ENCODE data around the gene XRN2. TPM values are rescaled to one million over a fixed set of nuclear protein-coding genes. Genes with fewer than 3 reads are reported as not detected.

XRN2 gene
- total RNA-seq, 1 experiment from 2014 or later = 137 TPM

DNA sequence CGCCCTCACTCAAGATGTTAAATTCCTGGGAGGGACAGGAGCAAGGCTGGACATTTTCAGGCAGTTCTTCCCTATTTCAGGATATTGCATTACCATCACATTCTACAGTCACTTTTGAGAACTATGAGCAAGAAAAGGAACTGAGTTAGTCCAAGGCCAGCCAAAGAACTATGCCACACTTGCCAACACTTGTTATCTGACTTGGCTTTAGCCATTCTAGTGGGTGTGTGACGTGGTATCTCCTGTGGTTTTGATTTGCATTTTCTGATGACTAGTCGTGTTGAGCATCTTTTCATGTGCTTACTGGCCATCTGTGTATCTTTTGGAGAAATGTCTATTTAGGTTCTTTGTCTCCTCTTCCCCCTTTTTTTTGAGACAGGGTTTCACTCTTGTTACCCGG is 12.0 kb downstream of the XRN2 start:
- DNase-seq = no peak
- Histone ChIP-seq H3K36me3 (replicated peaks; ENCODE audit: control insufficient read depth, insufficient read depth, low read length) (no peaks in the 10 kb centered on the region), H3K27me3 (ENCODE audit: control insufficient read depth, insufficient read depth, low read length) (no peaks in the 10 kb centered on the region), H3K4me3 (ENCODE audit: insufficient read depth, low read depth, low read length) (no peak overlapping the region)

DNA sequence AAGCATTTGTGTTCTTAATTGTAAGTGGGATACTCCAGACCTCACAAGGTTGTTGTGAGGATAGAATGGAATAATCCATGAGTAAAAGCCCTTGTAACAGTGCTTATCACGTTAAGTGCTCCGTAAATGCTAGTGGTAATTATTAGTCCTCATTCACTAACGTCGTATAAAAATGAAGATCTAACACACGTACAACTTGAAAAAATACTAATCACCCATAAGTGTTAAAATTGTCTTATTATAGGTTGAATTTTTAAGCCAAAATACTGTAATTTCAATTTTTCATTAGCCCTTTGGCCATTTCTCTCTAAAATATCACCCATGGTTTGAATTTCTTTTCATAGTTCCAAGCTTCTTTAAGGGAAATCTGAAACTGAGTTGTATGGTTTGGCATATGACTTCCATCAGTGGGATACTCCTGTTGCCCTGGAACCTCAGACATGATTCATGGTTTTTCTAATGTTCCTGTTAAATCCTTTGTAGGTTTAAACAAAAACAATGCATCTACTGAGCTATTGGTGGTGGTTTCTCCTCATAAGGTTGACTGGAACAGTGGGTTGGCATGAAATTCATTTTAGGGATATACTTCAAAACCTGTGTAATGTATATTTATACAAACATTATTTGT is 19.1 kb downstream of the XRN2 start:
- DNase-seq = no peak
- Histone ChIP-seq H3K4me3 (ENCODE audit: insufficient read depth, low read depth, low read length) (no peak overlapping the region), H3K27me3 (ENCODE audit: control insufficient read depth, insufficient read depth, low read length) (no peaks in the 10 kb centered on the region), H3K36me3 (replicated peaks; ENCODE audit: control insufficient read depth, insufficient read depth, low read length) (no peaks in the 10 kb centered on the region; the same call in 1 of the 2 replicates)

DNA sequence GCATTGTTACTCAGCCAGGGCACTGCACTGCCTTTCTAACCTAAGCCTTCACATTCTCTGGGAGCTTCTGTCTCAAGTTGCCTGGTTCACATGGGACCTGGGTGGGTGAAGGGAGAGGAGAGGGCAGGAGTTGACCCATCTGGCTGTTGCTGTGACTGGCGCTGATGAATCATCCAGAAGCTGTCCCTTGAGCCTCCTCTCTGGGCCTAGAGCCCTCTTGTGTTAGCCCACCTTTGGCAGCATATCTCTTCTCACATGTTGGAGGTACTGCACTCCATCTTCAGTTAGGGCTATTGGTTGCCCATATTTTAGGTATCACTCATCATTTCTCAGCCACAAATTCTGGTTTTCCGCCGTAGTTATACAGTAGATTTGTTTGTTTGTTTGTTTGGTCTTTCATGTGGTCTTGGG is 19.8 kb downstream of the XRN2 start:
- H3K36me3 ChIP-seq (replicated peaks; ENCODE audit: control insufficient read depth, insufficient read depth, low read length) = no peaks in the 10 kb centered on the region; the same call in 1 of the 2 replicates
- no peaks in the 10 kb centered on the region for H3K27me3 ChIP-seq (ENCODE audit: control insufficient read depth, insufficient read depth, low read length)
- DNase-seq = no peak
- H3K4me3 ChIP-seq (ENCODE audit: insufficient read depth, low read depth, low read length) = no peak overlapping the region

DNA sequence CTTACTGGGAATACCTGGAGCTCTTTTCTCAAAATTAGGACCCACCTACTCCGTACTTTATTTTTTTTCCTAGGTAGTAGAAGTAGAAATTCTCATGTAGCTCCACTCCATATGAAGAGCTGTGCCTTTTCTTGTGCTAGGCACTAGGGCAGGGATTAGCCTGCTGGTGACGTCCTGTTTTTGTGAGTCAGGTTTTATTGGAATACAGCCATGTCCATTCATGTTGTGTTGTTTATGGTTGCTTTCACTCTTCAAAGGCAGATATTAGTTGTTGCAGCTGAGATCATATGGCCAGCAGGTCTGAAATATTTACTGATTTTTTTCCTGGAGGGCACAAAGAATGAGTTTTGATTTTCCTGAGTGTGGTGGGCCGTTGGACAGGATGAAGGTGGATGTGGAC is 20.5 kb downstream of the XRN2 start:
- no peak for DNase-seq
- H3K4me3 ChIP-seq (ENCODE audit: insufficient read depth, low read depth, low read length) = no peak overlapping the region
- H3K36me3 ChIP-seq (replicated peaks; ENCODE audit: control insufficient read depth, insufficient read depth, low read length) = no peaks in the 10 kb centered on the region; the same call in 1 of the 2 replicates
- H3K27me3 ChIP-seq (ENCODE audit: control insufficient read depth, insufficient read depth, low read length) = no peaks in the 10 kb centered on the region

DNA sequence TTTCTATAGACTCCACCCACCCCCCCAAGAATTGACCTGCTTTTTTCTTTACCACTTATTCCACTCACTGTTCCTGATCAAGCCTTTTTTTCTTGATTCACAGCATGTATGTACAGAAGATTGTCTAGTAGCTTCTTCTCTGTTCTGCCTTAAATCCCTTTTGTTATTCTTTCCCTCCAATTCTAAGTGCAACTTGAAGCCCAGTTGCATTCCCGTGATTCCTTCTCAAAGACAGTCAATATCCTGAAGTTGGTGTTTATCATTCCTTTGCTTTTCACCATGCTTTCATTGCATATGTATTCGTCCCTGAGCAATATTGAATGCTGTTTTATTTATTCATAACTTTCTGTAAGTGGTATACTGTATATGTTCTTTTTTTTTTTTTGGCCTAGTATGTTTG is 21.0 kb downstream of the XRN2 start:
- H3K36me3 ChIP-seq (replicated peaks; ENCODE audit: control insufficient read depth, insufficient read depth, low read length) = no peaks in the 10 kb centered on the region; the same call in 1 of the 2 replicates
- H3K27me3 ChIP-seq (ENCODE audit: control insufficient read depth, insufficient read depth, low read length) = no peaks in the 10 kb centered on the region
- H3K4me3 ChIP-seq (ENCODE audit: insufficient read depth, low read depth, low read length) = no peak overlapping the region
- DNase-seq = no peak

DNA sequence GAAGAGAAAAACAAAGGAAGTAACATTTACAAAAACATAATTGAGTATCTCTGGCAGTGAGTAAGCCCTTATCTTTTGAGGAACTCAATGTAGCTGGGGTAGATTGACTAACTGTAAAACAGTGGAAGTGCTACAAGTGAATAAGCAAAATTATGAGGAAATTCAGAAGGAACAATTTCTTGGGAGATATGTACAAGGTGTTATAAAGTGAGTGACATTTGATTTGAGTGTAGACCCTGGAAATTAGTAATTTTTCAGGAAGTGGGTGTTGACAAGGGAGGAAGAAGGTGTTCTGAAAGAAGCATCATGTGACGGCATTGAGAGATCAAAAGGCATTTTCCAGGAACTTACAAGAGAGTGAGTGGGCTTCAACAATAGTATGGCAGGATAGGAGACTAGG is 22.2 kb downstream of the XRN2 start:
- H3K4me3 ChIP-seq (ENCODE audit: insufficient read depth, low read depth, low read length) = no peak overlapping the region

DNA sequence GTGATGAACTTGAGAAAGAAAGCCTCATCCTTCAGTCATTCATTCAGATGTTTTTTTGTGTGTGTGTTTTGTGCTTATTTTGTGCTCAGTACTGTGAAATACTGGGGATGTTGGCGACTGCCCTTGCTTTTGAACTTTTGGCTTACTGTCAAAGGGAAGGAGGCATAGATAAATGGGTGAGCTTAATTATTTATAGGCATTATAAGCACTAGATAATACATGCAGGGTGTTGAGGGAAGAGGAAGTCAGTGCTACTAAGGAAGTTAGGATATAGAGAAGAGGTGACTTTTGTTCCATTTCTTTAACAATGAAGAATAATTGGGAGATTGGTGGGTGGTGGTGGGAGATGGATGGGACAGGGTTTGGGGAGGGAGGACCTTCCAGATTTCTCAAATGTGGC is 23.6 kb downstream of the XRN2 start:
- Histone ChIP-seq H3K36me3 (replicated peaks; ENCODE audit: control insufficient read depth, insufficient read depth, low read length) (peaks cover 4% of the 10 kb centered on the region), H3K27me3 (ENCODE audit: control insufficient read depth, insufficient read depth, low read length) (no peaks in the 10 kb centered on the region), H3K4me3 (ENCODE audit: insufficient read depth, low read depth, low read length) (no peak overlapping the region)
- DNase-seq = no peak

More for the DNA sequence above, 22.2 kb downstream of the XRN2 start:
- H3K36me3 ChIP-seq (replicated peaks; ENCODE audit: control insufficient read depth, insufficient read depth, low read length) = no peaks in the 10 kb centered on the region; the same call in 1 of the 2 replicates
- H3K27me3 ChIP-seq (ENCODE audit: control insufficient read depth, insufficient read depth, low read length) = no peaks in the 10 kb centered on the region
- DNase-seq = no peak

DNA sequence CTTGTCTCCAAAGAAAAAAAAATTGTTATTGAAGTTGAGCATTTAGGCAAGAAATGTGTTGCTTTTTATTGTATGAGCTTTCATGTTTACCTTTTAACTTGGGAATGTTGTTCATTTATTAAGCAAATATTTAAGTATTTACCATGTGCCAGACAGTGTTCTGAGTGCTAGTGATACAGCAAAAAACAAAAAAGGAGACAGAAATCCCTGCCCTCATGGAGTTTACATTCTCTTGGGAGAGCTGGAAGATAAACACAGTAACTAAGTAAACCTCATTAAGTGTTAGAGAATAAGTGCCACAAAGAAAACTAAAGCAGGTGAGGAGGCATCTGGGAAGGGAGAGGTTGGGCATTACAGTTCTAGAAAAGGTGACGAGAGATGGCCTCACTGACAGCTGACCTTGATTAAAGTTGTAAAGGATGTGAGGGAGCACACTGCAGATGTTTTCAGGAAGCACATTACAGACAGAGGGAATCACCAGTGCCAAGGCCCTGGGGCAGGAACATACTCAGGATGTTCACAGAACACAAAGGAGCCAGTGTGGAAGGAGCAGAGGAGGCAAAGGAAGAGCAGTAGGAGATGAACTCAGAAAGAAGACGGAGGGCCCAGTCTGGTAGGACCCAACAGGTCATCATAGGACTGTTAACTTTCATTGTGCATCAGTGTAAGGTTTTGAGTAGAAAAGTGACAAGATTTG is 33.5 kb downstream of the XRN2 start:
- Histone ChIP-seq H3K4me3 (ENCODE audit: insufficient read depth, low read depth, low read length) (no peak overlapping the region), H3K36me3 (replicated peaks; ENCODE audit: control insufficient read depth, insufficient read depth, low read length) (peaks cover 18% of the 10 kb centered on the region), H3K27me3 (ENCODE audit: control insufficient read depth, insufficient read depth, low read length) (no peaks in the 10 kb centered on the region)
- no peak for DNase-seq

DNA sequence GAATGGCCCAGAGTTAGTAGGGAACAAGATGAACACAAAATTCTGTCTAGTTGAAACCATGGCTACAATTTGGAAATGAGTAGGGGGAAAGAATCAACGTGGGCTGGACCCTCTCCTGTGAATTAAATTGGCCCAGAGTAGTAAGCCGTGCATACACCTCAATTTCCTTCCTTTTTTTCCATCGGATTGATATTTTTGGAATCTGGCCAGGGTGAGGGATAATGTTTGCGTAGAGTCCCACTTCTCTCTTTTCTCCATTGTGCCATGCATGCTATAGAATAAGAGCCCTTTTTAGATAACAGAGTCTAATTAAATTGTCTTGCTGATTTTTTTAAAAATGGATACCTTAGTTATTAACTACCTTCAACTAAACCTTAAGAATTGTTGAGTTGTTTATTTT is 35.2 kb downstream of the XRN2 start:
- DNase-seq = no peak
- no peak overlapping the region for H3K4me3 ChIP-seq (ENCODE audit: insufficient read depth, low read depth, low read length)
- H3K36me3 ChIP-seq (replicated peaks; ENCODE audit: control insufficient read depth, insufficient read depth, low read length) = peaks cover 16% of the 10 kb centered on the region
- no peaks in the 10 kb centered on the region for H3K27me3 ChIP-seq (ENCODE audit: control insufficient read depth, insufficient read depth, low read length)

DNA sequence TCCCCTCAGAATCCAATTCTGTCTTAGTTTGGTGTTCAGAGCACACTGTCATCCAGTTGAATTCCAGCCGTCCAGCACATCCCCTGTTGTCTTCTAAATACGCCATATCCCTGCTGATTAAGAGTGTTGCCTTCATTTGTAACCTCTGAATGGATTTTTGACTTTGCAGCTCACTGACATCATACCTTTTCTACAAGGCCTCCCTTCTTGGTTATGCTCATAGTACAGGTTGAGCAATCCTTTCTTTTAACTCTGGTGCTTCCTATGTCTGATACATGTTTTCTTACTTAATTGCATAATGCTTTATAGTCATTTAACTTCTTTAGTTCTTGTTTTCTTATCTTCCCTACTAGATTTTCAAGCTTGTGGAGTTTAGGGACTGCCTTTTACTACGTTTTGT is 36.4 kb downstream of the XRN2 start:
- no peak for DNase-seq
- Histone ChIP-seq H3K4me3 (ENCODE audit: insufficient read depth, low read depth, low read length) (no peak overlapping the region), H3K36me3 (replicated peaks; ENCODE audit: control insufficient read depth, insufficient read depth, low read length) (peaks cover 10% of the 10 kb centered on the region), H3K27me3 (ENCODE audit: control insufficient read depth, insufficient read depth, low read length) (no peaks in the 10 kb centered on the region)

DNA sequence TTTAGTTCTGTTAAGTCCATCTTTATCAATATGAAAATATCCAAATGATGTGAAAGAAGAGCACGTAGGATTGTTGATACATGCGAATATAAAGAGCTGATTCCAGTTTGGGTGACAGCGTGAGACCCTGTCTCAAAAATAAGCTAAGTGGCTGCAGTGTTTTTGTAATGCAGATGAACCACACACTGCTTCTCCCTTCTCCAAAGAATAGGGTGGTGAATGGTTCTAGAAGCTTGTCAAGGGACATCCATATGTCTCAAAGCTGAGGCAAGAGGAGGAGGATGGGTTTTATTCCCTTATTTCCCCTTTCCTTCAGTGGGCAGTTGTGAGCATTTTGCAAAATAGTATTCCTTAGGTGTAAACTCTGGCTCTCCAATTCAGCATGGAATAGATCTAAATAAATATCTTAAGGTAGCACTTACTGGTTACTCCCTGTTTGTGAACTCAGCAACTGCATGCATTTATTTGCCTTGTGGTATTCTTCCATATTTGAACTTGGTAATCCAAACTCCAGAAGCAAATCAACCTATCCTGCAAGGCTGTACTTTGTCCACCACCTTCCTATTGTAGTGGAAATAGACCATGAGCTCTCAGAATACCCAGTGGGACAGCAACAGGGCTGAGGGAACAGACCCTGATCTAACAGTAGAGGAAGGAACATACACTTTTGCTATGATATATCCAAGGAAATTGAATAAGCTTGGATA is 38.0 kb downstream of the XRN2 start:
- Histone ChIP-seq H3K4me3 (ENCODE audit: insufficient read depth, low read depth, low read length) (no peak overlapping the region), H3K36me3 (replicated peaks; ENCODE audit: control insufficient read depth, insufficient read depth, low read length) (peaks cover 10% of the 10 kb centered on the region), H3K27me3 (ENCODE audit: control insufficient read depth, insufficient read depth, low read length) (no peaks in the 10 kb centered on the region)
- no peak for DNase-seq

DNA sequence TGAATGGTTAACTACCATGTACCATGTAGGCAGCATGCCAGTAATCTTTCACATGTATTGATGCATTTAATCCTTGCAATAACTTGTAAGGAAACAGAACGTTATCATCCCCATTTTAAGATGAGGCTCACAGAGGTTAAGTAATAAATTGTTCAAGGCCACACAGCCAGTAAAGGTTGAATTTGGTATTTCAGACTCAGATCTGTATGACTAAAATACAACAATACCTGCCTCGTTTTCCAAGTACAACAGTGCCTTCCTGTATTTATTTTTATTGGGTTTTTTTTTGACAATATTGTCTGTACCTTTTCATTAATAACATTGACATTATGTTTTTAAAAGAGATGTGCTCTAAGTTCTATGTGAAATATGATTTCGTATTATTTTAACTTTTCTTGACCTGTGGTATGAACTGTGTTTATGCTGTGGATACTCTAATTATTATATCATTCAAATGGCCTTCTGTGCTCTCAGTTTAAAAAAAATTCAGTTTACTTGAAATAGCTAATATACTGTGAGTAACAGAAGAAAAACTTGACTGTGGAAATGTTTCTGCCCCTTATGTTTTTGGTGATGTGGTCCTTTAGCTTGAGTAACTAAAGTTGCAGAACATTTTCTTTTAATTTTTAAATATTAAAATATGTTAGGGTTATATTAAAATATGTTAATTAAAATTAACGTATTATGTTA is 39.7 kb downstream of the XRN2 start:
- Histone ChIP-seq H3K36me3 (replicated peaks; ENCODE audit: control insufficient read depth, insufficient read depth, low read length) (peaks cover 10% of the 10 kb centered on the region), H3K4me3 (ENCODE audit: insufficient read depth, low read depth, low read length) (no peak overlapping the region), H3K27me3 (ENCODE audit: control insufficient read depth, insufficient read depth, low read length) (no peaks in the 10 kb centered on the region)
- no peak for DNase-seq

DNA sequence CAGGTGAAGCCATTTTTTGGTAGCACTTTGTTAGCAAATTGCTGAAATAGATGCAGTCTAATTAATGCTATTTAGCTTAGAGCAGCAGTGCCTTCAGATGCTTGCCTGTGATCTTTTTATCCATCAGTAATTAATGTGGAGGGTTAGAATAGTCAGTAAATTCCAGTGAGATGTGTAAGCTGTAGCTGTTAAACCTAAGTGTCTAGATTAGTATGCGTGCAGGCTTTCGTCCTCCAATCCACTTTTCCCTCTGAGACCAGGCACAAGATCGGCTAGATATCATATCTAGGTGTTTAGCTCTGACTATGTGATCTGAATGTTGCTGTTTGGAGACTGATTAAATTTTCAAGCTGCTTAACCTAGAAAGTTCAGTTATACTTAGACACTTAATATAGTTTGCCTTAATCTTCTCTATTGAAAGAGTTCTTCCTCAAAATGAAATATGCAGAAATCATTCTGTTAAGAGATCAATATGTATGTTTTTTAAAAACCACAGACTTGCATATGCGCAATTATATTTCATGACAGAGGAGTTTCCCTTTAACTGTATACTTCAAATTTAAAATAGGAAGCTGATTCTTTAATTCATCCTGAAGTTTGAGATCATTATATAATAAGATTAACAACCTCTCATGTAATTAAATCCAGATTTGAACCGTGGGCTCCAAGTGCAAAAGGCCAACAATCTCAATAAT is 41.2 kb downstream of the XRN2 start:
- no peak for DNase-seq
- H3K4me3 ChIP-seq (ENCODE audit: insufficient read depth, low read depth, low read length) = no peak overlapping the region
- H3K27me3 ChIP-seq (ENCODE audit: control insufficient read depth, insufficient read depth, low read length) = no peaks in the 10 kb centered on the region
- peaks cover 13% of the 10 kb centered on the region for H3K36me3 ChIP-seq (replicated peaks; ENCODE audit: control insufficient read depth, insufficient read depth, low read length)

DNA sequence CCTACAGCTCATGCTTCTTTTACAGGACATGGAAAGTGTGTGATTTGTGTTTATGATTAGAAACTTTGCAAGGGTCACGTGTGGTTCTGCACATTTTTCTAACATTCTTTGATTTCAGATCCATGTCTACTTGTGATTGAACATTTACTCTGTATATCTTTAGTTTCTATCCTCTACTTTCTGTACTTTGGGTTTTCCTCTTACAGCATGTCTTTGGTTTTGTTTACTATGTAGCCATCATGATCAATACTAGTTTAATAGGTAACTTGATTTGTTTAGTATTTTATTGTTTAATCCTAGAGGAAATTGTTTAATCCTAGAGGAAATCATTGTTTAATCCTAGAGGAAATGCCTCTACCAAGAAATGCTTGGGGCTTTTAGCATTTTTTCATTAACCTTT is 41.8 kb downstream of the XRN2 start:
- no peak for DNase-seq
- Histone ChIP-seq H3K27me3 (ENCODE audit: control insufficient read depth, insufficient read depth, low read length) (no peaks in the 10 kb centered on the region), H3K4me3 (ENCODE audit: insufficient read depth, low read depth, low read length) (no peak overlapping the region), H3K36me3 (replicated peaks; ENCODE audit: control insufficient read depth, insufficient read depth, low read length) (peaks cover 13% of the 10 kb centered on the region)

Measured in H7 (cell line).